GM12878 (cell line): ENCODE results near the gene KDM3B. TPM values are rescaled to one million over a fixed set of nuclear protein-coding genes. Genes with fewer than 3 reads are reported as not detected.
A peak's percentile ranks its signal among the peaks of the same experiment; 100 is the strongest.

ENCODE experiments used
- BCL3 ChIP-seq: IDR thresholded peaks from 2 replicates; pipeline ENCODE4 v1.6.1; 2011; ENCODE audit warnings: borderline replicate concordance, low read depth, mild to moderate bottlenecking, moderate library complexity, low read length; ENCODE audit not compliant: insufficient read depth, poor library complexity, severe bottlenecking
- CEBPZ ChIP-seq: fragments of 150-350 bp; IDR thresholded peaks from 2 replicates; pipeline ENCODE4 v1.6.1; 2016; ENCODE audit warnings: low read depth, low read length
- CREM ChIP-seq: IDR thresholded peaks from 2 replicates; pipeline ENCODE4 v1.6.1; 2014; ENCODE audit warnings: antibody characterized with exemption, low read depth
- IRF5 ChIP-seq: fragments of 450-650 bp; IDR thresholded peaks from 2 replicates; pipeline ENCODE4 v1.6.1; 2017; ENCODE audit warnings: borderline replicate concordance
- MTA3 ChIP-seq: IDR thresholded peaks from 2 replicates; pipeline ENCODE4 v1.6.1; 2012; ENCODE audit warnings: low read length, inconsistent platforms, borderline replicate concordance
- NFIC ChIP-seq: IDR thresholded peaks from 2 replicates; pipeline ENCODE4 v1.6.1; 2012; ENCODE audit warnings: low read depth, mild to moderate bottlenecking, inconsistent platforms, low read length, moderate library complexity
- REST ChIP-seq: IDR thresholded peaks from 2 replicates; pipeline ENCODE4 v1.6.1; 2012; ENCODE audit warnings: mild to moderate bottlenecking, low read depth, low read length
- SMAD5 ChIP-seq: IDR thresholded peaks from 2 replicates; pipeline ENCODE4 v1.6.1; 2016; ENCODE audit warnings: antibody characterized with exemption, low read depth
- SPI1 ChIP-seq: IDR thresholded peaks from 2 replicates; pipeline ENCODE4 v1.6.1; 2011; ENCODE audit warnings: low read depth, mild to moderate bottlenecking, low read length, moderate library complexity, borderline replicate concordance; ENCODE audit not compliant: insufficient read depth
- SUPT20H ChIP-seq: IDR thresholded peaks from 2 replicates; pipeline ENCODE4 v1.6.1; 2011; ENCODE audit warnings: low read depth, mild to moderate bottlenecking, low read length, moderate library complexity, borderline replicate concordance; ENCODE audit not compliant: control insufficient read depth
- TAF1 ChIP-seq: IDR thresholded peaks from 2 replicates; pipeline ENCODE4 v1.6.1; 2011; ENCODE audit warnings: mild to moderate bottlenecking, low read depth, low read length, borderline replicate concordance
- TCF12 ChIP-seq: IDR thresholded peaks from 2 replicates; pipeline ENCODE4 v1.6.1; 2011; ENCODE audit warnings: low read depth, mild to moderate bottlenecking, low read length
- TCF3 ChIP-seq: IDR thresholded peaks from 2 replicates; pipeline ENCODE4 v1.6.1; 2012; ENCODE audit warnings: low read depth, mild to moderate bottlenecking, low read length, borderline replicate concordance; ENCODE audit not compliant: insufficient read depth
- polyA plus RNA-seq, 11 experiments: library from polyadenylated mRNA; depleted of rRNA in 4 of 11; unstranded in 6 of 11; stranded (reverse) in 5 of 11; fragments of >200 nt; fragmentation: Nextera tagmentation in 4 of 11; fragmentation: Illumina TruSeq in 1 of 11; extraction: Ambion mirVana in 4 of 11; extraction: Trizol in 1 of 11; gene quantifications; 1 replicate in 1 of 11; 2 replicates in 10 of 11; pipeline versions ENCODE4 v1.2.1 to v1.2.3, GENCODE V29; 2011 to 2016; ENCODE audit warnings: inconsistent platforms in 2 of 11, missing spikeins in 2 of 11, low read depth in 1 of 11
- total RNA-seq, 4 experiments: library from RNA; depleted of rRNA in 3 of 4; stranded (reverse); fragments of >200 nt in 3 of 4; fragmentation: Illumina TruSeq in 1 of 4; extraction: Trizol in 1 of 4; gene quantifications; 2 replicates each; pipeline versions ENCODE4 v1.2.1 to v1.2.3, GENCODE V29; 2013 to 2021
- TF ChIP-seq, protein P1 (sequence below), 3 experiments: IDR thresholded peaks in 2 of 3; conservative IDR thresholded peaks in 1 of 3; 2 replicates each; pipeline ENCODE4 v1.5.1; 2011; ENCODE audit warnings: low read depth in 3 of 3, low read length in 3 of 3, mild to moderate bottlenecking in 3 of 3, control low read depth in 2 of 3, moderate library complexity in 2 of 3, inconsistent platforms in 1 of 3, mixed read lengths in 1 of 3; ENCODE audit not compliant: control insufficient read depth in 2 of 3, insufficient read depth in 1 of 3; ENCODE audit errors: extremely low read depth in 1 of 3
- TF ChIP-seq, protein P2 (sequence below): fragments of 450-650 bp; IDR thresholded peaks from 2 replicates; pipeline ENCODE4 v1.6.1; 2014; ENCODE audit warnings: mild to moderate bottlenecking

The KDM3B gene
- total and polyA plus RNA-seq, 10 of the 15 experiments (the other 5 are each of a cell fraction or from before 2014, with no cell fraction given): 8.5 to 45.7 (median 29.0) TPM

GRCh38 chr5:138449501-138450239 lies 97.2 kb downstream of the KDM3B start (continued):
- TF ChIP-seq, protein P1, sequence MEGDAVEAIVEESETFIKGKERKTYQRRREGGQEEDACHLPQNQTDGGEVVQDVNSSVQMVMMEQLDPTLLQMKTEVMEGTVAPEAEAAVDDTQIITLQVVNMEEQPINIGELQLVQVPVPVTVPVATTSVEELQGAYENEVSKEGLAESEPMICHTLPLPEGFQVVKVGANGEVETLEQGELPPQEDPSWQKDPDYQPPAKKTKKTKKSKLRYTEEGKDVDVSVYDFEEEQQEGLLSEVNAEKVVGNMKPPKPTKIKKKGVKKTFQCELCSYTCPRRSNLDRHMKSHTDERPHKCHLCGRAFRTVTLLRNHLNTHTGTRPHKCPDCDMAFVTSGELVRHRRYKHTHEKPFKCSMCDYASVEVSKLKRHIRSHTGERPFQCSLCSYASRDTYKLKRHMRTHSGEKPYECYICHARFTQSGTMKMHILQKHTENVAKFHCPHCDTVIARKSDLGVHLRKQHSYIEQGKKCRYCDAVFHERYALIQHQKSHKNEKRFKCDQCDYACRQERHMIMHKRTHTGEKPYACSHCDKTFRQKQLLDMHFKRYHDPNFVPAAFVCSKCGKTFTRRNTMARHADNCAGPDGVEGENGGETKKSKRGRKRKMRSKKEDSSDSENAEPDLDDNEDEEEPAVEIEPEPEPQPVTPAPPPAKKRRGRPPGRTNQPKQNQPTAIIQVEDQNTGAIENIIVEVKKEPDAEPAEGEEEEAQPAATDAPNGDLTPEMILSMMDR (IDR thresholded peaks at IDR 0.05 in 2 of 3, conservative IDR thresholded peaks at IDR 0.05 in 1 of 3; ENCODE audit: control insufficient read depth in 2 of 3, extremely low read depth in 1 of 3, insufficient read depth in 1 of 3, low read depth in 3 of 3, low read length in 3 of 3): peak; percentile 91 to 96 (median 93)
- TF ChIP-seq MTA3 (no peak), CREM (no peak), NFIC (no peak), BCL3 (no peak), IRF5 (no peak), TAF1 (no peak), TCF12 (0 out of 2 replicates have a peak, but pooled peaks have one; percentile 31), TCF3 (no peak), REST (no peak), CEBPZ (no peak), SMAD5 (no peak), SUPT20H (no peak), SPI1 (no peak)
- TF ChIP-seq, protein P2, sequence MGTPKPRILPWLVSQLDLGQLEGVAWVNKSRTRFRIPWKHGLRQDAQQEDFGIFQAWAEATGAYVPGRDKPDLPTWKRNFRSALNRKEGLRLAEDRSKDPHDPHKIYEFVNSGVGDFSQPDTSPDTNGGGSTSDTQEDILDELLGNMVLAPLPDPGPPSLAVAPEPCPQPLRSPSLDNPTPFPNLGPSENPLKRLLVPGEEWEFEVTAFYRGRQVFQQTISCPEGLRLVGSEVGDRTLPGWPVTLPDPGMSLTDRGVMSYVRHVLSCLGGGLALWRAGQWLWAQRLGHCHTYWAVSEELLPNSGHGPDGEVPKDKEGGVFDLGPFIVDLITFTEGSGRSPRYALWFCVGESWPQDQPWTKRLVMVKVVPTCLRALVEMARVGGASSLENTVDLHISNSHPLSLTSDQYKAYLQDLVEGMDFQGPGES: 0 out of 2 replicates have a peak, but pooled peaks have one; percentile 17
